Measurements from ENCODE around the gene TSC22D2.

TSC22D2 gene

GRCh38 chr3:150414959-150415358 lies 6.9 kb downstream of the TSC22D2 start:
- Mint-ChIP-seq H3K4me1 (ENCODE audit: low read depth) (peaks cover 75% of the 10 kb centered on the region), H3K9me3 (ENCODE audit: low read depth) (no peaks in the 10 kb centered on the region), H3K4me3 (peak overlapping the region; percentile 93), H3K27ac (no peak overlapping the region), H3K36me3 (peaks cover 7% of the 10 kb centered on the region), H3K27me3 (no peaks in the 10 kb centered on the region)

GRCh38 chr3:150419076-150419868 lies 11.2 kb downstream of the TSC22D2 start:
- peaks cover 7% of the 10 kb centered on the region for H3K36me3 Mint-ChIP-seq
- H3K27me3 Mint-ChIP-seq: no peaks in the 10 kb centered on the region
- peaks cover 74% of the 10 kb centered on the region for H3K4me1 Mint-ChIP-seq (ENCODE audit: low read depth)
- peak overlapping the region; percentile 4 for H3K4me3 Mint-ChIP-seq
- H3K27ac Mint-ChIP-seq: no peak overlapping the region
- no peaks in the 10 kb centered on the region for H3K9me3 Mint-ChIP-seq (ENCODE audit: low read depth)

GRCh38 chr3:150419959-150420358 lies 11.9 kb downstream of the TSC22D2 start:
- no peaks in the 10 kb centered on the region for H3K9me3 Mint-ChIP-seq (ENCODE audit: low read depth)
- H3K27me3 Mint-ChIP-seq: no peaks in the 10 kb centered on the region
- H3K4me3 Mint-ChIP-seq: no peak overlapping the region
- peaks cover 7% of the 10 kb centered on the region for H3K36me3 Mint-ChIP-seq
- H3K27ac Mint-ChIP-seq: peak overlapping the region; percentile 13
- H3K4me1 Mint-ChIP-seq (ENCODE audit: low read depth): peaks cover 70% of the 10 kb centered on the region

GRCh38 chr3:150421256-150421655 lies 13.2 kb downstream of the TSC22D2 start:
- H3K9me3 Mint-ChIP-seq (ENCODE audit: low read depth): no peaks in the 10 kb centered on the region
- H3K27ac Mint-ChIP-seq: no peak overlapping the region
- peaks cover 66% of the 10 kb centered on the region for H3K4me1 Mint-ChIP-seq (ENCODE audit: low read depth)
- H3K36me3 Mint-ChIP-seq: peaks cover 10% of the 10 kb centered on the region
- no peak overlapping the region for H3K4me3 Mint-ChIP-seq
- H3K27me3 Mint-ChIP-seq: no peaks in the 10 kb centered on the region

- Mint-ChIP-seq H3K4me1 (ENCODE audit: low read depth) (peaks cover 66% of the 10 kb centered on the region), H3K27ac (no peak overlapping the region), H3K36me3 (peaks cover 12% of the 10 kb centered on the region)
These were observed 13.9 kb downstream of the TSC22D2 start for GRCh38 chr3:150421799-150422548.

GRCh38 chr3:150422907-150423306 lies 14.8 kb downstream of the TSC22D2 start:
- Mint-ChIP-seq H3K4me3 (no peak overlapping the region), H3K27ac (no peak overlapping the region), H3K4me1 (ENCODE audit: low read depth) (peaks cover 64% of the 10 kb centered on the region), H3K9me3 (ENCODE audit: low read depth) (no peaks in the 10 kb centered on the region), H3K27me3 (no peaks in the 10 kb centered on the region), H3K36me3 (peaks cover 14% of the 10 kb centered on the region)

More at GRCh38 chr3:150421799-150422548, 13.9 kb downstream of the TSC22D2 start:
- Mint-ChIP-seq H3K27me3 (no peaks in the 10 kb centered on the region), H3K9me3 (ENCODE audit: low read depth) (no peaks in the 10 kb centered on the region), H3K4me3 (no peak overlapping the region)

GRCh38 chr3:150423761-150424160 lies 15.7 kb downstream of the TSC22D2 start:
- H3K36me3 Mint-ChIP-seq: peaks cover 14% of the 10 kb centered on the region
- H3K9me3 Mint-ChIP-seq (ENCODE audit: low read depth): no peaks in the 10 kb centered on the region
- H3K4me1 Mint-ChIP-seq (ENCODE audit: low read depth): peaks cover 67% of the 10 kb centered on the region
- H3K27ac Mint-ChIP-seq: no peak overlapping the region
- H3K4me3 Mint-ChIP-seq: no peak overlapping the region
- H3K27me3 Mint-ChIP-seq: no peaks in the 10 kb centered on the region

GRCh38 chr3:150426292-150426691 lies 18.2 kb downstream of the TSC22D2 start:
- peaks cover 17% of the 10 kb centered on the region for H3K36me3 Mint-ChIP-seq
- H3K4me1 Mint-ChIP-seq (ENCODE audit: low read depth): peaks cover 64% of the 10 kb centered on the region

GRCh38 chr3:150428562-150428961 lies 20.5 kb downstream of the TSC22D2 start:
- no peaks in the 10 kb centered on the region for H3K9me3 Mint-ChIP-seq (ENCODE audit: low read depth)
- peaks cover 12% of the 10 kb centered on the region for H3K36me3 Mint-ChIP-seq
- no peaks in the 10 kb centered on the region for H3K27me3 Mint-ChIP-seq
- peaks cover 61% of the 10 kb centered on the region for H3K4me1 Mint-ChIP-seq (ENCODE audit: low read depth)
- H3K27ac Mint-ChIP-seq: no peak overlapping the region
- H3K4me3 Mint-ChIP-seq: no peak overlapping the region

More at GRCh38 chr3:150426292-150426691, 18.2 kb downstream of the TSC22D2 start:
- Mint-ChIP-seq H3K27ac (no peak overlapping the region), H3K4me3 (no peak overlapping the region), H3K27me3 (no peaks in the 10 kb centered on the region), H3K9me3 (ENCODE audit: low read depth) (no peaks in the 10 kb centered on the region)

- Mint-ChIP-seq H3K4me1 (ENCODE audit: low read depth) (peaks cover 60% of the 10 kb centered on the region), H3K36me3 (peaks cover 10% of the 10 kb centered on the region), H3K27me3 (no peaks in the 10 kb centered on the region), H3K27ac (no peak overlapping the region), H3K9me3 (ENCODE audit: low read depth) (no peaks in the 10 kb centered on the region), H3K4me3 (no peak overlapping the region)
These were observed 21.9 kb downstream of the TSC22D2 start for GRCh38 chr3:150429767-150430671.

GRCh38 chr3:150433347-150433746 lies 25.2 kb downstream of the TSC22D2 start:
- H3K27me3 Mint-ChIP-seq: no peaks in the 10 kb centered on the region
- peaks cover 3% of the 10 kb centered on the region for H3K36me3 Mint-ChIP-seq
- no peak overlapping the region for H3K4me3 Mint-ChIP-seq
- no peaks in the 10 kb centered on the region for H3K9me3 Mint-ChIP-seq (ENCODE audit: low read depth)
- H3K27ac Mint-ChIP-seq: no peak overlapping the region
- peaks cover 40% of the 10 kb centered on the region for H3K4me1 Mint-ChIP-seq (ENCODE audit: low read depth)

- H3K4me1 Mint-ChIP-seq (ENCODE audit: low read depth): peaks cover 31% of the 10 kb centered on the region
- H3K4me3 Mint-ChIP-seq: no peak overlapping the region
These were observed 26.1 kb downstream of the TSC22D2 start for GRCh38 chr3:150434234-150434633.

GRCh38 chr3:150436161-150436560 lies 28.1 kb downstream of the TSC22D2 start:
- no peaks in the 10 kb centered on the region for H3K27me3 Mint-ChIP-seq
- H3K4me1 Mint-ChIP-seq (ENCODE audit: low read depth): peaks cover 23% of the 10 kb centered on the region
- H3K36me3 Mint-ChIP-seq: peaks cover 3% of the 10 kb centered on the region
- no peak overlapping the region for H3K4me3 Mint-ChIP-seq
- no peak overlapping the region for H3K27ac Mint-ChIP-seq
- no peaks in the 10 kb centered on the region for H3K9me3 Mint-ChIP-seq (ENCODE audit: low read depth)

More at GRCh38 chr3:150434234-150434633, 26.1 kb downstream of the TSC22D2 start:
- Mint-ChIP-seq H3K9me3 (ENCODE audit: low read depth) (no peaks in the 10 kb centered on the region), H3K27me3 (no peaks in the 10 kb centered on the region), H3K27ac (no peak overlapping the region), H3K36me3 (peaks cover 3% of the 10 kb centered on the region)

- Mint-ChIP-seq H3K36me3 (peaks cover 17% of the 10 kb centered on the region), H3K9me3 (ENCODE audit: low read depth) (no peaks in the 10 kb centered on the region)
These were observed 31.6 kb downstream of the TSC22D2 start for GRCh38 chr3:150439657-150440056.

More at GRCh38 chr3:150439657-150440056, 31.6 kb downstream of the TSC22D2 start:
- Mint-ChIP-seq H3K27me3 (no peaks in the 10 kb centered on the region), H3K4me1 (ENCODE audit: low read depth) (peaks cover 29% of the 10 kb centered on the region), H3K27ac (no peak overlapping the region), H3K4me3 (no peak overlapping the region)
